ENCODE measurements around the gene SMARCD2.

- TF ChIP-seq CTCF (IDR thresholded peaks at IDR 0.05), result no peak
- no peak for TF ChIP-seq ZFX (IDR thresholded peaks at IDR 0.05; ENCODE audit: borderline replicate concordance)
Measured at GRCh38 chr17:63841350-63842172, 924 bp downstream of the SMARCD2 start.
